ENCODE data around the gene SOX6. TPM values are rescaled to one million over a fixed set of nuclear protein-coding genes. Genes with fewer than 3 reads are reported as not detected.

SOX6 gene
- total and polyA plus RNA-seq, 2 of the 13 experiments (the other 11 are each of a cell fraction or from before 2014, with no cell fraction given): 2.6 to 11.2 TPM

GRCh38 chr11:16194566-16194965 is 161.8 kb downstream of the SOX6 start:
- FAIRE-seq (no peak), ATAC-seq (no peak), DNase-seq (ENCODE audit: low spot score) (no peak)
- in situ Hi-C loops (cut with HindIII; ENCODE audit: extremely low pct_ligation_motif_present, low pct_unique_long_range_greater_than_20kb): no loop called here
- BruUV-seq (replicated peaks): no TSS peak
- Histone ChIP-seq H3K27me3 (ENCODE audit: control insufficient read depth in 1 of 2, insufficient read depth in 2 of 2, low read length in 2 of 2) (no peaks in the 10 kb centered on the region; a peak in 1 of 5 replicates), H3K4me1 (ENCODE audit: insufficient read depth, low read length) (peaks cover 39% of the 10 kb centered on the region), H3K79me2 (ENCODE audit: insufficient read depth, low read length) (no peaks in the 10 kb centered on the region), H3K4me3 (replicated peaks in 1 of 3; ENCODE audit: insufficient read depth in 1 of 3, low read depth in 2 of 3, low read length in 3 of 3) (no peak overlapping the region), H3K4me2 (ENCODE audit: low read depth, low read length) (no peak overlapping the region), H3K36me3 (replicated peaks in 1 of 2; ENCODE audit: control insufficient read depth in 1 of 2, insufficient read depth in 2 of 2, low read length in 2 of 2) (no peaks in the 10 kb centered on the region), H3K9me3 (ENCODE audit: low read length) (no peaks in the 10 kb centered on the region), H3K9ac (ENCODE audit: insufficient read depth, low read depth, low read length) (no peak overlapping the region), H3K27ac (ENCODE audit: extremely low read length, insufficient read depth, low read length) (no peak overlapping the region), H4K20me1 (ENCODE audit: insufficient read depth, low read length) (no peaks in the 10 kb centered on the region), H2AFZ (ENCODE audit: low read length) (no peak overlapping the region)
- no peak for TF ChIP-seq ZNF709 (CRISPR knock-in tag; IDR thresholded peaks at IDR 0.05)
- no peak for TF ChIP-seq YEATS2 (CRISPR knock-in tag; IDR thresholded peaks at IDR 0.05; ENCODE audit: borderline replicate concordance)
- TF ChIP-seq ZNF687 (CRISPR knock-in tag; IDR thresholded peaks at IDR 0.05): no peak
- TF ChIP-seq HES4 (CRISPR knock-in tag; IDR thresholded peaks at IDR 0.05; ENCODE audit: borderline replicate concordance): no peak
- no peak for TF ChIP-seq KDM3A (CRISPR knock-in tag; IDR thresholded peaks at IDR 0.05; ENCODE audit: low read depth)
- no peak for TF ChIP-seq ZNF724P (CRISPR knock-in tag; IDR thresholded peaks at IDR 0.05; ENCODE audit: borderline replicate concordance)
- TF ChIP-seq ZNF30 (CRISPR knock-in tag; IDR thresholded peaks at IDR 0.05): no peak
- TF ChIP-seq BATF2 (CRISPR knock-in tag; IDR thresholded peaks at IDR 0.05): no peak
- TF ChIP-seq BHLHE40 (IDR thresholded peaks at IDR 0.05; ENCODE audit: low read length): no peak
- TF ChIP-seq NPAS2 (CRISPR knock-in tag; IDR thresholded peaks at IDR 0.05; ENCODE audit: borderline replicate concordance): no peak
- no peak for TF ChIP-seq GRHL1 (CRISPR knock-in tag; conservative IDR thresholded peaks at IDR 0.05)
- no peak for TF ChIP-seq IKZF5 (CRISPR knock-in tag; IDR thresholded peaks at IDR 0.05)
- TF ChIP-seq ZNF225 (CRISPR knock-in tag; IDR thresholded peaks at IDR 0.05): no peak
- intact Hi-C loops (cut with micrococcal nuclease; ENCODE audit: unreplicated experiment): no loop called here
- CTCF ChIA-PET (ENCODE audit: low intra/inter-chr PET ratio, low total read pairs): no interaction called here
- WGBS (ENCODE audit: low lambda C conversion rate): 26% methylated on average over 2 of the region's 2 CpGs
- POLR2A ChIA-PET: no interaction called here
